Measurements from ENCODE around the gene VPS4B. TPM values are rescaled to one million over a fixed set of nuclear protein-coding genes. Genes with fewer than 3 reads are reported as not detected.
A peak's percentile ranks its signal among the peaks of the same experiment; 100 is the strongest.

Gene VPS4B
- total and polyA plus RNA-seq, 4 donors, result 32.6 to 60.3 (median 39.3) TPM

- DNase-seq (ENCODE audit: low read depth in 4 of 6, low spot score in 6 of 6), result no peak
- Histone ChIP-seq H3K9me3 (ENCODE audit: control insufficient read depth, insufficient read depth, low read length) (no peaks in the 10 kb centered on the region), H3K27me3 (ENCODE audit: control insufficient read depth, insufficient read depth, low read length) (no peaks in the 10 kb centered on the region), H3K27ac (ENCODE audit: low read depth, low read length) (no peak overlapping the region), H3K4me1 (ENCODE audit: control insufficient read depth, insufficient read depth, low read length) (no peaks in the 10 kb centered on the region), H3K36me3 (ENCODE audit: control insufficient read depth, insufficient read depth, low read length) (no peaks in the 10 kb centered on the region), H3K4me3 (ENCODE audit: low read depth, low read length) (no peak overlapping the region)
- no CpG with 5 or more reads among the region's 2 CpGs for WGBS (ENCODE audit: insufficient coverage)
Observed at GRCh38 chr18:63379639-63379962, 42.7 kb downstream of the VPS4B start.

- no CpG with 5 or more reads among the region's 4 CpGs for WGBS (ENCODE audit: insufficient coverage)
- H3K27me3 ChIP-seq (ENCODE audit: control insufficient read depth, insufficient read depth, low read length), result no peaks in the 10 kb centered on the region
- no peak for DNase-seq (ENCODE audit: low read depth in 4 of 6, low spot score in 6 of 6)
- no peak overlapping the region for H3K27ac ChIP-seq (ENCODE audit: low read depth, low read length)
- H3K4me3 ChIP-seq (ENCODE audit: low read depth, low read length), result no peak overlapping the region
- no peaks in the 10 kb centered on the region for H3K9me3 ChIP-seq (ENCODE audit: control insufficient read depth, insufficient read depth, low read length)
- no peaks in the 10 kb centered on the region for H3K36me3 ChIP-seq (ENCODE audit: control insufficient read depth, insufficient read depth, low read length)
- no peaks in the 10 kb centered on the region for H3K4me1 ChIP-seq (ENCODE audit: control insufficient read depth, insufficient read depth, low read length)
Observed at GRCh38 chr18:63378919-63379638, 43.2 kb downstream of the VPS4B start.

- no peak overlapping the region for H3K4me3 ChIP-seq (ENCODE audit: low read depth, low read length)
- H3K27ac ChIP-seq (ENCODE audit: low read depth, low read length), result no peak overlapping the region
- H3K9me3 ChIP-seq (ENCODE audit: control insufficient read depth, insufficient read depth, low read length), result no peaks in the 10 kb centered on the region
- DNase-seq (ENCODE audit: low read depth in 4 of 6, low spot score in 6 of 6), result no peak
- 50% methylated on average over 1 of the region's 2 CpGs for WGBS (ENCODE audit: insufficient coverage)
- no peaks in the 10 kb centered on the region for H3K27me3 ChIP-seq (ENCODE audit: control insufficient read depth, insufficient read depth, low read length)
- H3K4me1 ChIP-seq (ENCODE audit: control insufficient read depth, insufficient read depth, low read length), result no peaks in the 10 kb centered on the region
- H3K36me3 ChIP-seq (ENCODE audit: control insufficient read depth, insufficient read depth, low read length), result no peaks in the 10 kb centered on the region
Observed at GRCh38 chr18:63377275-63377980, 44.8 kb downstream of the VPS4B start.

- Histone ChIP-seq H3K4me1 (ENCODE audit: control insufficient read depth, insufficient read depth, low read length) (no peaks in the 10 kb centered on the region), H3K27me3 (ENCODE audit: control insufficient read depth, insufficient read depth, low read length) (no peaks in the 10 kb centered on the region)
- WGBS (ENCODE audit: insufficient coverage), result 80% methylated on average over 1 of the region's 2 CpGs
Observed at GRCh38 chr18:63376538-63376937, 45.7 kb downstream of the VPS4B start.

GRCh38 chr18:63374540-63374939 lies 47.7 kb downstream of the VPS4B start:
- Histone ChIP-seq H3K4me1 (ENCODE audit: control insufficient read depth, insufficient read depth, low read length) (no peaks in the 10 kb centered on the region), H3K27me3 (ENCODE audit: control insufficient read depth, insufficient read depth, low read length) (no peaks in the 10 kb centered on the region), H3K9me3 (ENCODE audit: control insufficient read depth, insufficient read depth, low read length) (no peaks in the 10 kb centered on the region), H3K4me3 (ENCODE audit: low read depth, low read length) (no peak overlapping the region), H3K27ac (ENCODE audit: low read depth, low read length) (no peak overlapping the region), H3K36me3 (ENCODE audit: control insufficient read depth, insufficient read depth, low read length) (no peaks in the 10 kb centered on the region)
- peak in 1 of 6 donors; percentile 63 for DNase-seq (ENCODE audit: low read depth in 4 of 6, low spot score in 6 of 6)
- no CpG with 5 or more reads among the region's 1 CpG for WGBS (ENCODE audit: insufficient coverage)

More at GRCh38 chr18:63376538-63376937, 45.7 kb downstream of the VPS4B start:
- Histone ChIP-seq H3K4me3 (ENCODE audit: low read depth, low read length) (no peak overlapping the region), H3K36me3 (ENCODE audit: control insufficient read depth, insufficient read depth, low read length) (no peaks in the 10 kb centered on the region), H3K27ac (ENCODE audit: low read depth, low read length) (no peak overlapping the region), H3K9me3 (ENCODE audit: control insufficient read depth, insufficient read depth, low read length) (no peaks in the 10 kb centered on the region)
- no peak for DNase-seq (ENCODE audit: low read depth in 4 of 6, low spot score in 6 of 6)

- no peak for DNase-seq (ENCODE audit: low read depth in 4 of 6, low spot score in 6 of 6)
- Histone ChIP-seq H3K9me3 (ENCODE audit: control insufficient read depth, insufficient read depth, low read length) (no peaks in the 10 kb centered on the region), H3K4me1 (ENCODE audit: control insufficient read depth, insufficient read depth, low read length) (peaks cover 1% of the 10 kb centered on the region), H3K27ac (ENCODE audit: low read depth, low read length) (no peak overlapping the region), H3K4me3 (ENCODE audit: low read depth, low read length) (no peak overlapping the region), H3K27me3 (ENCODE audit: control insufficient read depth, insufficient read depth, low read length) (no peaks in the 10 kb centered on the region), H3K36me3 (ENCODE audit: control insufficient read depth, insufficient read depth, low read length) (no peaks in the 10 kb centered on the region)
- WGBS (ENCODE audit: insufficient coverage), result no CpG with 5 or more reads among the region's 1 CpG
Observed at GRCh38 chr18:63373161-63373560, 49.1 kb downstream of the VPS4B start.

GRCh38 chr18:63368611-63369010 lies 53.7 kb downstream of the VPS4B start:
- no peaks in the 10 kb centered on the region for H3K36me3 ChIP-seq (ENCODE audit: control insufficient read depth, insufficient read depth, low read length)
- H3K27ac ChIP-seq (ENCODE audit: low read depth, low read length), result no peak overlapping the region
- no peak for DNase-seq (ENCODE audit: low read depth in 4 of 6, low spot score in 6 of 6)
- H3K4me1 ChIP-seq (ENCODE audit: control insufficient read depth, insufficient read depth, low read length), result peaks cover 13% of the 10 kb centered on the region
- no peaks in the 10 kb centered on the region for H3K9me3 ChIP-seq (ENCODE audit: control insufficient read depth, insufficient read depth, low read length)
- H3K4me3 ChIP-seq (ENCODE audit: low read depth, low read length), result no peak overlapping the region
- H3K27me3 ChIP-seq (ENCODE audit: control insufficient read depth, insufficient read depth, low read length), result no peaks in the 10 kb centered on the region
- no CpG with 5 or more reads among the region's 4 CpGs for WGBS (ENCODE audit: insufficient coverage)

- no peaks in the 10 kb centered on the region for H3K9me3 ChIP-seq (ENCODE audit: control insufficient read depth, insufficient read depth, low read length)
- H3K27ac ChIP-seq (ENCODE audit: low read depth, low read length), result peak within 1 kb of the TSS; percentile 95
- WGBS (ENCODE audit: insufficient coverage), result 0% methylated on average over 87 of the region's 90 CpGs
- H3K27me3 ChIP-seq (ENCODE audit: control insufficient read depth, insufficient read depth, low read length), result no peaks in the 10 kb centered on the region
- peak within 1 kb of the TSS; percentile 87 for H3K4me3 ChIP-seq (ENCODE audit: low read depth, low read length)
- peaks cover 13% of the 10 kb centered on the region for H3K4me1 ChIP-seq (ENCODE audit: control insufficient read depth, insufficient read depth, low read length)
- DNase-seq (ENCODE audit: low read depth in 4 of 6, low spot score in 6 of 6), result peak; percentile 87 to 99 (median 91)
- no peaks in the 10 kb centered on the region for H3K36me3 ChIP-seq (ENCODE audit: control insufficient read depth, insufficient read depth, low read length)
Observed at GRCh38 chr18:63367053-63367953, 55.0 kb downstream of the VPS4B start, which contains the start of gene KDSR. KDSR (minus strand) TSS chr18:63367206; CDS start chr18:63367118, 88 bp downstream.

GRCh38 chr18:63366213-63367052 lies 55.8 kb downstream of the VPS4B start:
- under 1% methylated on average over 65 of the region's 65 CpGs for WGBS (ENCODE audit: insufficient coverage)
- Histone ChIP-seq H3K27me3 (ENCODE audit: control insufficient read depth, insufficient read depth, low read length) (no peaks in the 10 kb centered on the region), H3K36me3 (ENCODE audit: control insufficient read depth, insufficient read depth, low read length) (peaks cover 5% of the 10 kb centered on the region), H3K4me1 (ENCODE audit: control insufficient read depth, insufficient read depth, low read length) (peaks cover 13% of the 10 kb centered on the region), H3K27ac (ENCODE audit: low read depth, low read length) (peak overlapping the region; percentile 81), H3K4me3 (ENCODE audit: low read depth, low read length) (peak overlapping the region; percentile 73), H3K9me3 (ENCODE audit: control insufficient read depth, insufficient read depth, low read length) (no peaks in the 10 kb centered on the region)
- DNase-seq (ENCODE audit: low read depth in 4 of 6, low spot score in 6 of 6), result peak in 4 of 6 donors; percentile 7 to 63 (median 31)

Measured in spinal cord (tissue), 10 donors.